Prostate gland (tissue), 2 donors: ENCODE results near the gene WDR89. TPM values are rescaled to one million over a fixed set of nuclear protein-coding genes. Genes with fewer than 3 reads are reported as not detected.
"Not testable (repeated sequence)": the region's sequence is repeated elsewhere in the genome, so short reads cannot be mapped to it uniquely, and the experiment has no call there.

Experiments used
- DNase-seq: peaks from one replicate; pipeline ENCODE4 v3.0.0-alpha.2; 2019; ENCODE audit warnings: low spot score
- H3K27ac ChIP-seq, 2 donors: fragments of 200-600 bp; sonication (generic); 2 replicates each; pipeline ENCODE4 v1.5.1; 2017 to 2019
- H3K27me3 ChIP-seq: fragments of 200-600 bp; sonication (generic); replicated peaks from 2 replicates; pipeline ENCODE4 v1.5.1; 2019; ENCODE audit not compliant: insufficient read depth
- H3K36me3 ChIP-seq, 2 donors: fragments of 200-600 bp; sonication (generic); 1 replicate in 1 of 2; 2 replicates in 1 of 2; pipeline versions ENCODE4 v1.5.1 to v1.8.1; 2017 to 2019
- H3K4me1 ChIP-seq: fragments of 200-600 bp; sonication (generic); replicated peaks from 2 replicates; pipeline ENCODE4 v1.5.1; 2019
- H3K4me3 ChIP-seq, 2 donors: fragments of 200-600 bp; sonication (generic); 2 replicates each; pipeline ENCODE4 v1.5.1; 2017 to 2019
- H3K9me3 ChIP-seq: fragments of 200-600 bp; sonication (generic); 2 replicates; pipeline ENCODE4 v1.5.1; 2017
- CTCF ChIP-seq, 4 experiments: fragments of 200-600 bp in 2 of 4; fragments of 450-650 bp in 2 of 4; sonication (generic) in 2 of 4; IDR thresholded peaks; 1 replicate in 3 of 4; 2 replicates in 1 of 4; pipeline ENCODE4 v1.5.1; 2016 to 2019; ENCODE audit warnings: antibody characterized with exemption in 4 of 4, mild to moderate bottlenecking in 2 of 4, moderate library complexity in 2 of 4
- POLR2A ChIP-seq: fragments of 450-650 bp; IDR thresholded peaks from one replicate; pipeline ENCODE4 v1.6.1; 2016; ENCODE audit warnings: antibody characterized with exemption, mild to moderate bottlenecking
- POLR2AphosphoS5 ChIP-seq: sonication (generic); formaldehyde crosslinking; IDR thresholded peaks from one replicate; pipeline ENCODE4 v1.6.1; 2017; ENCODE audit warnings: antibody characterized with exemption
- WGBS: methylation state at CpG from one replicate; pipeline ENCODE4 v1.1.5; 2018; 5-methylcytosine and 5-hydroxymethylcytosine counted together
- intact Hi-C: fragments of 100-400 bp; cut with DNase I; formaldehyde crosslinking; loops from one replicate; pipeline ENCODE4 v1.14.2; 2022
- total RNA-seq, 2 donors: library from RNA; depleted of rRNA; stranded (reverse); fragments of >200 nt; gene quantifications; one replicate each; pipeline ENCODE4 v1.1.0, GENCODE V29; 2016

The WDR89 gene
- total RNA-seq, 2 donors from 2014 or later = 4.9 to 8.9 TPM

GRCh38 chr14:63596998-63597658 lies 44.5 kb downstream of the WDR89 start:
- intact Hi-C loops = no loop called here
- H3K36me3 ChIP-seq = no peaks in the 10 kb centered on the region
- no peaks in the 10 kb centered on the region for H3K9me3 ChIP-seq
- TF ChIP-seq POLR2A (no peak), POLR2AphosphoS5 (no peak), CTCF (IDR thresholded peaks at IDR 0.05) (no peak)
- no peaks in the 10 kb centered on the region for H3K4me1 ChIP-seq
- DNase-seq = no peak
- WGBS = 98% methylated on average over 4 of the region's 4 CpGs
- no peak overlapping the region for H3K27ac ChIP-seq
- H3K4me3 ChIP-seq = no peak overlapping the region
- no peaks in the 10 kb centered on the region for H3K27me3 ChIP-seq

GRCh38 chr14:63594455-63595372 lies 47.0 kb downstream of the WDR89 start:
- H3K9me3 ChIP-seq = no peaks in the 10 kb centered on the region
- H3K4me1 ChIP-seq = no peaks in the 10 kb centered on the region
- TF ChIP-seq CTCF (IDR thresholded peaks at IDR 0.05) (no peak), POLR2A (no peak), POLR2AphosphoS5 (no peak)
- H3K27ac ChIP-seq = no peak overlapping the region
- DNase-seq = no peak
- WGBS = 95% methylated on average over 47 of the region's 53 CpGs
- no peaks in the 10 kb centered on the region for H3K36me3 ChIP-seq
- intact Hi-C loops = no loop called here
- no peak overlapping the region for H3K4me3 ChIP-seq
- no peaks in the 10 kb centered on the region for H3K27me3 ChIP-seq

GRCh38 chr14:63583046-63583445 lies 58.6 kb downstream of the WDR89 start:
- H3K4me3 ChIP-seq, H3K9me3 ChIP-seq, H3K4me1 ChIP-seq, intact Hi-C loops, DNase-seq, H3K27ac ChIP-seq, H3K36me3 ChIP-seq, H3K27me3 ChIP-seq: not testable (repeated sequence)
- WGBS = 80% methylated on average over 8 of the region's 8 CpGs

- no peaks in the 10 kb centered on the region for H3K4me1 ChIP-seq
- no peak overlapping the region for H3K27ac ChIP-seq
- H3K36me3 ChIP-seq = no peaks in the 10 kb centered on the region
- no peaks in the 10 kb centered on the region for H3K27me3 ChIP-seq
- DNase-seq = no peak
- no peaks in the 10 kb centered on the region for H3K9me3 ChIP-seq
- H3K4me3 ChIP-seq = no peak overlapping the region
- intact Hi-C loops = no loop called here
- 56% methylated on average over 4 of the region's 4 CpGs for WGBS
- TF ChIP-seq CTCF (IDR thresholded peaks at IDR 0.05) = no peak
- no peak for TF ChIP-seq POLR2A
- no peak for TF ChIP-seq POLR2AphosphoS5
Observed at GRCh38 chr14:63581491-63581890, 60.2 kb downstream of the WDR89 start.

- intact Hi-C loops = no loop called here
Observed at GRCh38 chr14:63578300-63578699, 63.4 kb downstream of the WDR89 start.

More at GRCh38 chr14:63578300-63578699, 63.4 kb downstream of the WDR89 start:
- no peak overlapping the region for H3K27ac ChIP-seq
- 97% methylated on average over 1 of the region's 1 CpG for WGBS
- no peak overlapping the region for H3K4me3 ChIP-seq
- no peaks in the 10 kb centered on the region for H3K9me3 ChIP-seq
- H3K4me1 ChIP-seq = no peaks in the 10 kb centered on the region
- no peak for DNase-seq
- TF ChIP-seq CTCF (IDR thresholded peaks at IDR 0.05) (no peak), POLR2AphosphoS5 (no peak), POLR2A (no peak)
- H3K27me3 ChIP-seq = no peaks in the 10 kb centered on the region
- no peaks in the 10 kb centered on the region for H3K36me3 ChIP-seq
